PC-9 (cell line): ENCODE data around the gene PIK3IP1.

Experiments used
- EZH2 ChIP-seq: fragments of 200-600 bp; sonication (generic); IDR thresholded peaks from 2 replicates; pipeline ENCODE4 v1.8.0; 2017; ENCODE audit warnings: antibody characterized with exemption, low read depth
- TF ChIP-seq, protein P1 (sequence below): fragments of 200-600 bp; sonication (generic); conservative IDR thresholded peaks from 2 replicates; pipeline ENCODE4 v1.6.1; 2017; ENCODE audit warnings: mixed run types, antibody characterized with exemption, mild to moderate bottlenecking, moderate library complexity

DNA sequence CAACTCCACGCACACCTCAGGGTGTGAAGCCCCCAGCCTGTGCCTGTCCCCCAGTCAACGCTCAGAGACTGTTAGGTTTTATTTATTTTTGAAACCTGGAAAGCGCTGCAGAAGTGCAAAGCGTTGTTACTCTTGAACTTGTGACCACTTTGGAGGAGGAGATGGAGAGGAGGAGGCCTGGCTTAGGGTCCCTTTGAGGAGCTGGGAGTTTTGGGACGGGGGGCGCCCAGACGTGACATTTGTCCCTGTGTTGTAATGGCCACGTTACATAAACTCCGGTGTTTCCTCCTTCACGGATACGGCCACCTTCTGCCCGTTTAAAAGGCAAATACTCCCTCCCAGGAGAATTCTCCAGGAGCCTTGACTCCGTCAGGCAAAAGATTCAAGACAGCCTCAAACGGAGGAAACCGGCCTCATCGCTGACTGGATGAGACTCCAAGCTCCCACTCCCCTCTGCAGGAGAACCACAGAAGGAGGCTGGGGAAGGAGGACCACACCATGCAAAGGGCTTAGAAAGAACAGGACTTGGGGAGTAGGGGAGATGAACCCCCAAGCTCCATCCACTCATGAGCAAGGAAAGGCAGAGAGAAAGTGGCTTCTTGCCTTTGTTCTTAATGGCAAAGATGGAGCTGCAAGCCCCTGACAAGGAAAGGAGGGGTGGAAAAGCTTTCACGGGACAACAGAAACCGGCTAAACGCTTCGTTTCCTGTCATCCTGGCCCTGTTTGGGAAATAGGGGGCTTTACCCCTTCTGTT lies 630 bp downstream of the PIK3IP1 start:
- TF ChIP-seq EZH2, result no peak
- TF ChIP-seq, protein P1, sequence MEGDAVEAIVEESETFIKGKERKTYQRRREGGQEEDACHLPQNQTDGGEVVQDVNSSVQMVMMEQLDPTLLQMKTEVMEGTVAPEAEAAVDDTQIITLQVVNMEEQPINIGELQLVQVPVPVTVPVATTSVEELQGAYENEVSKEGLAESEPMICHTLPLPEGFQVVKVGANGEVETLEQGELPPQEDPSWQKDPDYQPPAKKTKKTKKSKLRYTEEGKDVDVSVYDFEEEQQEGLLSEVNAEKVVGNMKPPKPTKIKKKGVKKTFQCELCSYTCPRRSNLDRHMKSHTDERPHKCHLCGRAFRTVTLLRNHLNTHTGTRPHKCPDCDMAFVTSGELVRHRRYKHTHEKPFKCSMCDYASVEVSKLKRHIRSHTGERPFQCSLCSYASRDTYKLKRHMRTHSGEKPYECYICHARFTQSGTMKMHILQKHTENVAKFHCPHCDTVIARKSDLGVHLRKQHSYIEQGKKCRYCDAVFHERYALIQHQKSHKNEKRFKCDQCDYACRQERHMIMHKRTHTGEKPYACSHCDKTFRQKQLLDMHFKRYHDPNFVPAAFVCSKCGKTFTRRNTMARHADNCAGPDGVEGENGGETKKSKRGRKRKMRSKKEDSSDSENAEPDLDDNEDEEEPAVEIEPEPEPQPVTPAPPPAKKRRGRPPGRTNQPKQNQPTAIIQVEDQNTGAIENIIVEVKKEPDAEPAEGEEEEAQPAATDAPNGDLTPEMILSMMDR, result no peak
